H1 (cell line): ENCODE measurements around the gene SLC26A6. TPM values are rescaled to one million over a fixed set of nuclear protein-coding genes. Genes with fewer than 3 reads are reported as not detected.

ENCODE experiments used
- CTCF ChIA-PET: fragments of 300-600 bp; sonication (Branson Sonifier 250); formaldehyde crosslinking; loops from one replicate; lab custom pipeline; 2021; ENCODE audit not compliant: partially characterized antibody; lab: Charles Lee
- POLR2A ChIA-PET: fragments of 300-600 bp; sonication (Branson Sonifier 250); formaldehyde crosslinking; loops from one replicate; lab custom pipeline; 2021; ENCODE audit warnings: inconsistent platforms; ENCODE audit not compliant: partially characterized antibody; lab: Charles Lee
- DNase-seq, 2 experiments: peaks; one replicate each; pipeline versions ENCODE4 v3.0.0 to v3.0.0-alpha.2; 2010 to 2022; ENCODE audit warnings: low spot score in 2 of 2, low read depth in 1 of 2, mixed read lengths in 1 of 2
- FAIRE-seq: peaks from 2 replicates; lab custom pipeline; 2011; peaks lifted over from hg19 to GRCh38; lab: Jason Lieb, UNC
- H2AFZ ChIP-seq: 2 replicates; pipeline ENCODE4 v1.8.1; 2012; ENCODE audit warnings: low read length, inconsistent platforms
- H2AK5ac ChIP-seq: 2 replicates; pipeline ENCODE4 v1.6.1; 2013; ENCODE audit warnings: low read depth, low read length
- H2BK120ac ChIP-seq: replicated peaks from 2 replicates; pipeline ENCODE3; 2013; ENCODE audit warnings: low read depth, low read length, inconsistent platforms
- H2BK12ac ChIP-seq: 2 replicates; pipeline ENCODE4 v1.6.1; 2013; ENCODE audit warnings: low read depth, low read length
- H2BK15ac ChIP-seq: 2 replicates; pipeline ENCODE4 v1.6.1; 2013; ENCODE audit warnings: low read length
- H2BK20ac ChIP-seq: 2 replicates; pipeline ENCODE4 v1.6.1; 2013; ENCODE audit warnings: low read length
- H2BK5ac ChIP-seq: 2 replicates; pipeline ENCODE4 v1.6.1; 2013; ENCODE audit warnings: low read depth, low read length
- H3K14ac ChIP-seq: 2 replicates; pipeline ENCODE4 v1.6.1; 2013; ENCODE audit warnings: inconsistent platforms; ENCODE audit not compliant: insufficient read length
- H3K18ac ChIP-seq: 2 replicates; pipeline ENCODE4 v1.6.1; 2013; ENCODE audit warnings: low read length; ENCODE audit errors: extremely low read depth
- H3K23ac ChIP-seq: 2 replicates; pipeline ENCODE4 v1.6.1; 2013; ENCODE audit warnings: inconsistent platforms; ENCODE audit not compliant: insufficient read length
- H3K23me2 ChIP-seq: 2 replicates; pipeline ENCODE4 v1.6.1; 2013; ENCODE audit warnings: low read depth, low read length
- H3K27ac ChIP-seq: 2 replicates; pipeline ENCODE4 v1.6.1; 2011; ENCODE audit warnings: low read depth, low read length, inconsistent platforms
- H3K27me3 ChIP-seq, 4 experiments: replicated peaks in 1 of 4; 1 replicate in 1 of 4; 2 replicates in 3 of 4; pipeline versions ENCODE4 v1.6.1 to v1.8.1; 2011 to 2013; ENCODE audit warnings: low read length in 3 of 4, mild to moderate bottlenecking in 3 of 4, inconsistent platforms in 2 of 4, mixed read lengths in 2 of 4, moderate library complexity in 1 of 4; ENCODE audit not compliant: control insufficient read depth in 3 of 4, insufficient read depth in 3 of 4; ENCODE audit errors: extremely low read depth in 1 of 4
- H3K36me3 ChIP-seq, 4 experiments: 2 replicates each; pipeline versions ENCODE4 v1.6.1 to v1.8.1; 2011 to 2013; ENCODE audit warnings: mild to moderate bottlenecking in 4 of 4, low read length in 3 of 4, moderate library complexity in 2 of 4, control low read depth in 1 of 4, inconsistent platforms in 1 of 4; ENCODE audit not compliant: insufficient read depth in 4 of 4, control insufficient read depth in 2 of 4
- H3K4ac ChIP-seq: replicated peaks from 2 replicates; pipeline ENCODE3; 2013; ENCODE audit warnings: low read length, low read depth, mixed read lengths, inconsistent platforms; ENCODE audit not compliant: insufficient read length
- H3K4me1 ChIP-seq, 4 experiments: replicated peaks in 1 of 4; 1 replicate in 1 of 4; 2 replicates in 3 of 4; pipeline versions ENCODE4 v1.6.1 to v1.8.1; 2011 to 2013; ENCODE audit warnings: low read length in 3 of 4, inconsistent platforms in 2 of 4, mixed read lengths in 1 of 4; ENCODE audit not compliant: insufficient read depth in 4 of 4, control insufficient read depth in 3 of 4
- H3K4me2 ChIP-seq, 2 experiments: 2 replicates each; pipeline versions ENCODE4 v1.6.1 to v1.8.1; 2011 to 2013; ENCODE audit warnings: low read depth in 2 of 2, low read length in 2 of 2, control low read depth in 1 of 2, inconsistent platforms in 1 of 2, mild to moderate bottlenecking in 1 of 2; ENCODE audit not compliant: insufficient read depth in 1 of 2
- H3K4me3 ChIP-seq, 4 experiments: fragments of 200-600, 300-600 bp in 1 of 4; sonication (generic), shearing (Covaris generic), sonication (Bioruptor Twin) in 1 of 4; 2 replicates each; pipeline versions ENCODE4 v1.5.1 to v1.8.1; 2011 to 2016; ENCODE audit warnings: low read length in 4 of 4, low read depth in 3 of 4, control low read depth in 2 of 4, inconsistent platforms in 2 of 4, mild to moderate bottlenecking in 2 of 4, mixed read lengths in 1 of 4, moderate library complexity in 1 of 4; ENCODE audit not compliant: insufficient read depth in 2 of 4; ENCODE audit errors: extremely low read depth in 1 of 4
- H3K56ac ChIP-seq: replicated peaks from 2 replicates; pipeline ENCODE3; 2013; ENCODE audit warnings: low read depth, mild to moderate bottlenecking, mixed read lengths, low read length, inconsistent platforms; ENCODE audit not compliant: insufficient read length
- H3K79me1 ChIP-seq: 2 replicates; pipeline ENCODE4 v1.6.1; 2013; ENCODE audit warnings: low read depth, low read length, control low read depth
- H3K79me2 ChIP-seq, 2 experiments: 2 replicates each; pipeline versions ENCODE4 v1.6.1 to v1.8.1; 2012 to 2013; ENCODE audit warnings: low read length in 2 of 2, mild to moderate bottlenecking in 2 of 2, inconsistent platforms in 1 of 2; ENCODE audit not compliant: insufficient read depth in 2 of 2, control insufficient read depth in 1 of 2
- H3K9ac ChIP-seq, 4 experiments: replicated peaks in 1 of 4; 1 replicate in 1 of 4; 2 replicates in 3 of 4; pipeline versions ENCODE4 v1.6.1 to v1.8.1; 2011 to 2013; ENCODE audit warnings: low read depth in 3 of 4, low read length in 3 of 4, control low read depth in 2 of 4, mild to moderate bottlenecking in 2 of 4, moderate library complexity in 2 of 4, inconsistent platforms in 1 of 4; ENCODE audit errors: extremely low read depth in 1 of 4
- H3K9me3 ChIP-seq, 2 experiments: 2 replicates each; pipeline versions ENCODE4 v1.6.1 to v1.8.1; 2012 to 2013; ENCODE audit warnings: mild to moderate bottlenecking in 2 of 2, moderate library complexity in 2 of 2, control low read depth in 1 of 2, inconsistent platforms in 1 of 2, low read depth in 1 of 2, low read length in 1 of 2, mixed read lengths in 1 of 2; ENCODE audit not compliant: insufficient read depth in 2 of 2
- H4K20me1 ChIP-seq, 2 experiments: replicated peaks in 1 of 2; 2 replicates each; pipeline versions ENCODE3 to v1.8.1; 2011 to 2013; ENCODE audit warnings: inconsistent platforms in 2 of 2, low read length in 2 of 2, mild to moderate bottlenecking in 1 of 2; ENCODE audit not compliant: insufficient read depth in 2 of 2, control insufficient read depth in 1 of 2
- H4K5ac ChIP-seq: 2 replicates; pipeline ENCODE4 v1.6.1; 2013; ENCODE audit warnings: low read length, low read depth, mixed read lengths, inconsistent platforms; ENCODE audit not compliant: insufficient read length
- H4K8ac ChIP-seq: 2 replicates; pipeline ENCODE4 v1.8.0; 2013; ENCODE audit warnings: mild to moderate bottlenecking, moderate library complexity, low read length, inconsistent platforms; ENCODE audit not compliant: insufficient read depth; ENCODE audit errors: extremely low read depth
- H4K91ac ChIP-seq: replicated peaks from 2 replicates; pipeline ENCODE3; 2013; ENCODE audit warnings: low read length, mixed read lengths, inconsistent platforms; ENCODE audit not compliant: insufficient read length
- CBX5 ChIP-seq: fragments of 300-800, 300-1000 bp; sonication (generic); IDR thresholded peaks from 2 replicates; pipeline ENCODE4 v1.7.1; 2016; ENCODE audit warnings: antibody characterized with exemption, low read length, low read depth
- CTBP2 ChIP-seq: IDR thresholded peaks from 2 replicates; pipeline ENCODE4 v1.7.0; 2011; ENCODE audit warnings: borderline replicate concordance, mild to moderate bottlenecking, moderate library complexity, mixed read lengths, low read length; ENCODE audit not compliant: insufficient read depth, insufficient read length
- EGR1 ChIP-seq: IDR thresholded peaks from 2 replicates; pipeline ENCODE4 v1.6.1; 2011; ENCODE audit warnings: low read depth, low read length, borderline replicate concordance
- JUND ChIP-seq: IDR thresholded peaks from 2 replicates; pipeline ENCODE4 v1.6.1; 2011; ENCODE audit warnings: mild to moderate bottlenecking, improper control_type of control experiment, low read length
- MAFK ChIP-seq: IDR thresholded peaks from 2 replicates; pipeline ENCODE4 v1.6.1; 2012; ENCODE audit warnings: low read depth, mild to moderate bottlenecking, improper control_type of control experiment, low read length
- RFX5 ChIP-seq: IDR thresholded peaks from 2 replicates; pipeline ENCODE4 v1.6.1; 2011; ENCODE audit warnings: low read depth, low read length, improper control_type of control experiment, borderline replicate concordance
- SRF ChIP-seq: IDR thresholded peaks from 2 replicates; pipeline ENCODE4 v1.6.1; 2011; ENCODE audit warnings: mild to moderate bottlenecking, low read depth, low read length, moderate library complexity
- TBP ChIP-seq: IDR thresholded peaks from 2 replicates; pipeline ENCODE4 v1.6.1; 2011; ENCODE audit warnings: low read depth, low read length, improper control_type of control experiment
- ZNF274 ChIP-seq: IDR thresholded peaks from 2 replicates; pipeline ENCODE4 v1.7.0; 2012; ENCODE audit warnings: low read length, borderline replicate concordance; ENCODE audit errors: extremely low read depth
- WGBS, 2 experiments: shearing (Covaris generic) in 1 of 2; methylation state at CpG; one replicate each; pipeline versions ENCODE4 v1.1.6 to v1.1.7; 2013 to 2015; ENCODE audit warnings: low lambda C conversion rate in 2 of 2, mixed read lengths in 2 of 2, inconsistent platforms in 1 of 2, low coverage in 1 of 2, missing lambda C conversion rate in 1 of 2; ENCODE audit not compliant: insufficient replicate concordance in 2 of 2, insufficient coverage in 1 of 2, insufficient read length in 1 of 2; ENCODE audit errors: extremely low coverage in 1 of 2, missing lambda C conversion rate in 1 of 2; 5-methylcytosine and 5-hydroxymethylcytosine counted together
- polyA plus RNA-seq, 7 experiments: library from polyadenylated mRNA; depleted of rRNA in 3 of 7; stranded (reverse) in 5 of 7; unstranded in 2 of 7; fragments of >200 nt in 5 of 7; fragments of 200-250 nt in 2 of 7; gene quantifications; 1 replicate in 5 of 7; 2 replicates in 1 of 7; 4 replicates in 1 of 7; pipeline versions ENCODE4 v1.2.1 to v1.2.3, GENCODE V29; 2011 to 2013; ENCODE audit warnings: missing spikeins in 2 of 7, mixed read lengths in 2 of 7
- total RNA-seq: library from RNA; stranded (reverse); fragmentation: NEBNext Ultra II Directional; extraction: Animal tissue kit (Norgen Biotek cat#: 25700); gene quantifications from 2 replicates; pipeline ENCODE4 v1.2.1, GENCODE V29; 2021
- TF ChIP-seq, protein P1 (sequence below): IDR thresholded peaks from 2 replicates; pipeline ENCODE4 v1.6.1; 2012; ENCODE audit warnings: low read length, inconsistent platforms
- TF ChIP-seq, protein P2 (sequence below): IDR thresholded peaks from 2 replicates; pipeline ENCODE4 v1.6.1; 2012; ENCODE audit warnings: inconsistent platforms

SLC26A6 gene
- total and polyA plus RNA-seq, 2 of the 8 experiments (the other 6 are each of a cell fraction or from before 2014, with no cell fraction given) = 50.4 to 58.0 TPM

DNA sequence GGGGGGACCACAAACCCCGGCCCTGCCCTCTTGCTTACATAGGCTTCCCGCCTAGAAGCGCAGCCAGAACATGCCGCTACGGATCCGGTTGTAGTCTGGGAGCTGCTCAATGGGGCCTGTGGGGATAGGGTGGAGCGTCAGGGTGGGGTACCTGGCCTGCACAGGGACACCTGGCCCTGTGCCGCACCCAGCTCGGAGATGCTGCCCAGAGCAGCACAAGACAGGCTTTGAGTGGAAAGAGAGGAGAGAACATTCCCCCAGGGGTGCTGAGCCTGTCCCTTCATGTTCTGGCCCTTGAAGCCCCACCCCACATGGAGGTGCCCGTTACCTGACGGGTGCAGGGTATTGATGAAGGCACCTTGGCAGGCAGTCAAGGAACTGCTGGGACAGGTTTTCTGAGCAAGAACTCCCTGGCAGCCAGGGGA lies 36.2 kb downstream of the SLC26A6 start:
- peaks cover 2% of the 10 kb centered on the region; the same call in 1 of the 2 replicates for H3K79me1 ChIP-seq
- H2BK15ac ChIP-seq = no peak overlapping the region
- no peak overlapping the region for H2AFZ ChIP-seq
- H2BK120ac ChIP-seq = no peak overlapping the region
- H3K4me1 ChIP-seq = peaks cover 3 to 18% (median 15%) of the 10 kb centered on the region in 4 experiments; a peak in 6 of 7 replicates
- no peak overlapping the region for H3K4me3 ChIP-seq
- no peak overlapping the region for H2BK5ac ChIP-seq
- H3K18ac ChIP-seq = no peak overlapping the region
- H4K8ac ChIP-seq = no peak overlapping the region
- H3K9me3 ChIP-seq = no peaks in the 10 kb centered on the region
- DNase-seq = no peak
- no peak overlapping the region for H4K5ac ChIP-seq
- FAIRE-seq = no peak
- 92% methylated on average over 11 of the region's 11 CpGs; no CpG with 5 or more reads in 1 of the 2 experiments for WGBS, 2 experiments
- no peak overlapping the region for H2BK20ac ChIP-seq
- no peak overlapping the region for H3K27ac ChIP-seq
- H2BK12ac ChIP-seq = no peak overlapping the region
- no peak overlapping the region for H3K23ac ChIP-seq
- H3K79me2 ChIP-seq = no peaks in the 10 kb centered on the region
- POLR2A ChIA-PET = interaction anchor here (0.6 to 5.1 kb wide), 9 partner anchors 11 to 154 kb away, joined by 3 to 23 read pairs (median 6); partner anchors contain the start of genes SLC26A6 and UQCRC1
- H4K20me1 ChIP-seq = peaks cover 4 to 39% of the 10 kb centered on the region in 2 experiments
- H2AK5ac ChIP-seq = no peak overlapping the region
- CTCF ChIA-PET = interaction anchor here (1.2 kb wide), 1 partner anchor 163 kb away, joined by 3 read pairs; no protein-coding TSS in a partner anchor
- no peak overlapping the region for H3K4me2 ChIP-seq
- peaks cover 0 to 6% (median 0%) of the 10 kb centered on the region in 4 experiments; a peak in 3 of 7 replicates for H3K27me3 ChIP-seq
- peaks cover 1% of the 10 kb centered on the region; the same call in 1 of the 2 replicates for H3K23me2 ChIP-seq
- H3K36me3 ChIP-seq = peaks cover 36 to 53% (median 49%) of the 10 kb centered on the region in 4 experiments
- H3K4ac ChIP-seq = no peak overlapping the region
- H4K91ac ChIP-seq = no peak overlapping the region
- no peak overlapping the region for H3K14ac ChIP-seq
- no peak overlapping the region for H3K9ac ChIP-seq
- no peak overlapping the region for H3K56ac ChIP-seq
- TF ChIP-seq, protein P1, sequence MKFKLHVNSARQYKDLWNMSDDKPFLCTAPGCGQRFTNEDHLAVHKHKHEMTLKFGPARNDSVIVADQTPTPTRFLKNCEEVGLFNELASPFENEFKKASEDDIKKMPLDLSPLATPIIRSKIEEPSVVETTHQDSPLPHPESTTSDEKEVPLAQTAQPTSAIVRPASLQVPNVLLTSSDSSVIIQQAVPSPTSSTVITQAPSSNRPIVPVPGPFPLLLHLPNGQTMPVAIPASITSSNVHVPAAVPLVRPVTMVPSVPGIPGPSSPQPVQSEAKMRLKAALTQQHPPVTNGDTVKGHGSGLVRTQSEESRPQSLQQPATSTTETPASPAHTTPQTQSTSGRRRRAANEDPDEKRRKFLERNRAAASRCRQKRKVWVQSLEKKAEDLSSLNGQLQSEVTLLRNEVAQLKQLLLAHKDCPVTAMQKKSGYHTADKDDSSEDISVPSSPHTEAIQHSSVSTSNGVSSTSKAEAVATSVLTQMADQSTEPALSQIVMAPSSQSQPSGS = no peak
- TF ChIP-seq CBX5 (no peak), EGR1 (no peak), JUND (no peak), RFX5 (no peak), CTBP2 (no peak), SRF (no peak), MAFK (no peak), ZNF274 (no peak), TBP (no peak)
- TF ChIP-seq, protein P2, sequence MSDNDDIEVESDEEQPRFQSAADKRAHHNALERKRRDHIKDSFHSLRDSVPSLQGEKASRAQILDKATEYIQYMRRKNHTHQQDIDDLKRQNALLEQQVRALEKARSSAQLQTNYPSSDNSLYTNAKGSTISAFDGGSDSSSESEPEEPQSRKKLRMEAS = no peak
